Loucy (cell line): ENCODE results near the gene ABCB1.
A peak's percentile ranks its signal among the peaks of the same experiment; 100 is the strongest.

Experiments used
- H2AFZ ChIP-seq: fragments of 200-600 bp; sonication (generic); 2 replicates; pipeline ENCODE4 v1.6.0; 2016; ENCODE audit warnings: antibody characterized with exemption, mild to moderate bottlenecking, low read length, moderate library complexity
- H3F3A ChIP-seq: fragments of 200-600 bp; 2 replicates; pipeline ENCODE4 v1.6.0; 2016; ENCODE audit warnings: antibody characterized with exemption, low read depth, mild to moderate bottlenecking
- H3K27me3 ChIP-seq: fragments of 200-600 bp; sonication (generic); 2 replicates; pipeline ENCODE4 v1.6.1; 2014; ENCODE audit warnings: low read length, mild to moderate bottlenecking; ENCODE audit not compliant: insufficient read depth, poor library complexity, severe bottlenecking
- H3K36me3 ChIP-seq: fragments of 200-600 bp; sonication (generic); 2 replicates; pipeline ENCODE4 v1.6.1; 2016; ENCODE audit warnings: low read length; ENCODE audit not compliant: insufficient read depth
- H3K4me1 ChIP-seq: fragments of 200-600 bp; sonication (generic); 2 replicates; pipeline ENCODE4 v1.5.1; 2014; ENCODE audit warnings: low read length, mild to moderate bottlenecking; ENCODE audit not compliant: insufficient read depth, poor library complexity, severe bottlenecking
- H3K4me2 ChIP-seq: fragments of 200-600 bp; sonication (generic); 2 replicates; pipeline ENCODE4 v1.6.0; 2014; ENCODE audit warnings: antibody characterized with exemption, low read length, low read depth, mild to moderate bottlenecking; ENCODE audit not compliant: poor library complexity, severe bottlenecking
- H3K4me3 ChIP-seq: fragments of 200-600 bp; sonication (generic); 2 replicates; pipeline ENCODE4 v1.5.1; 2014; ENCODE audit warnings: low read length, mild to moderate bottlenecking, mixed read lengths; ENCODE audit not compliant: poor library complexity, severe bottlenecking
- H3K79me2 ChIP-seq: fragments of 200-600 bp; sonication (generic); 2 replicates; pipeline ENCODE4 v1.6.1; 2014; ENCODE audit warnings: low read length; ENCODE audit not compliant: insufficient read depth
- H3K9ac ChIP-seq: fragments of 200-600 bp; sonication (generic); 2 replicates; pipeline ENCODE4 v1.6.0; 2014; ENCODE audit warnings: mild to moderate bottlenecking, low read depth, low read length, moderate library complexity; ENCODE audit not compliant: poor library complexity, severe bottlenecking
- H3K9me2 ChIP-seq: fragments of 200-600 bp; sonication (generic); replicated peaks from 2 replicates; pipeline ENCODE4 v1.6.1; 2016; ENCODE audit warnings: low read depth, low read length, mixed read lengths
- H3K9me3 ChIP-seq: fragments of 200-600 bp; sonication (generic); 2 replicates; pipeline ENCODE4 v1.6.1; 2014; ENCODE audit warnings: mild to moderate bottlenecking, antibody characterized with exemption, low read length, low read depth; ENCODE audit not compliant: insufficient read depth
- H4K20me1 ChIP-seq: fragments of 200-600 bp; sonication (generic); 2 replicates; pipeline ENCODE4 v1.6.0; 2014; ENCODE audit warnings: antibody characterized with exemption, low read length, mild to moderate bottlenecking; ENCODE audit not compliant: insufficient read depth, poor library complexity, severe bottlenecking
- EZH2phosphoT487 ChIP-seq: fragments of 200-600 bp; IDR thresholded peaks from 2 replicates; pipeline ENCODE4 v1.6.1; 2018; ENCODE audit warnings: antibody characterized with exemption, mild to moderate bottlenecking, moderate library complexity, borderline replicate concordance
- TF ChIP-seq, protein P1 (sequence below): fragments of 200-600 bp; sonication (generic); conservative IDR thresholded peaks from 2 replicates; pipeline ENCODE4 v1.5.1; 2014; ENCODE audit warnings: mild to moderate bottlenecking, antibody characterized with exemption, low read length

The ABCB1 gene

GRCh38 chr7:87625101-87625500 is 24.4 kb upstream of the ABCB1 start:
- Histone ChIP-seq H3K4me1 (no peaks in the 10 kb centered on the region), H3K36me3 (no peaks in the 10 kb centered on the region), H3K9ac (no peak overlapping the region), H4K20me1 (no peaks in the 10 kb centered on the region), H3K9me3 (no peaks in the 10 kb centered on the region), H3K4me2 (no peak overlapping the region), H3K4me3 (no peak overlapping the region), H3F3A (no peaks in the 10 kb centered on the region), H3K9me2 (no peaks in the 10 kb centered on the region), H3K27me3 (no peaks in the 10 kb centered on the region), H3K79me2 (no peaks in the 10 kb centered on the region), H2AFZ (no peak overlapping the region; the same call in 1 of the 2 replicates)
- no peak for TF ChIP-seq EZH2phosphoT487
- TF ChIP-seq, protein P1, sequence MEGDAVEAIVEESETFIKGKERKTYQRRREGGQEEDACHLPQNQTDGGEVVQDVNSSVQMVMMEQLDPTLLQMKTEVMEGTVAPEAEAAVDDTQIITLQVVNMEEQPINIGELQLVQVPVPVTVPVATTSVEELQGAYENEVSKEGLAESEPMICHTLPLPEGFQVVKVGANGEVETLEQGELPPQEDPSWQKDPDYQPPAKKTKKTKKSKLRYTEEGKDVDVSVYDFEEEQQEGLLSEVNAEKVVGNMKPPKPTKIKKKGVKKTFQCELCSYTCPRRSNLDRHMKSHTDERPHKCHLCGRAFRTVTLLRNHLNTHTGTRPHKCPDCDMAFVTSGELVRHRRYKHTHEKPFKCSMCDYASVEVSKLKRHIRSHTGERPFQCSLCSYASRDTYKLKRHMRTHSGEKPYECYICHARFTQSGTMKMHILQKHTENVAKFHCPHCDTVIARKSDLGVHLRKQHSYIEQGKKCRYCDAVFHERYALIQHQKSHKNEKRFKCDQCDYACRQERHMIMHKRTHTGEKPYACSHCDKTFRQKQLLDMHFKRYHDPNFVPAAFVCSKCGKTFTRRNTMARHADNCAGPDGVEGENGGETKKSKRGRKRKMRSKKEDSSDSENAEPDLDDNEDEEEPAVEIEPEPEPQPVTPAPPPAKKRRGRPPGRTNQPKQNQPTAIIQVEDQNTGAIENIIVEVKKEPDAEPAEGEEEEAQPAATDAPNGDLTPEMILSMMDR = no peak

DNA sequence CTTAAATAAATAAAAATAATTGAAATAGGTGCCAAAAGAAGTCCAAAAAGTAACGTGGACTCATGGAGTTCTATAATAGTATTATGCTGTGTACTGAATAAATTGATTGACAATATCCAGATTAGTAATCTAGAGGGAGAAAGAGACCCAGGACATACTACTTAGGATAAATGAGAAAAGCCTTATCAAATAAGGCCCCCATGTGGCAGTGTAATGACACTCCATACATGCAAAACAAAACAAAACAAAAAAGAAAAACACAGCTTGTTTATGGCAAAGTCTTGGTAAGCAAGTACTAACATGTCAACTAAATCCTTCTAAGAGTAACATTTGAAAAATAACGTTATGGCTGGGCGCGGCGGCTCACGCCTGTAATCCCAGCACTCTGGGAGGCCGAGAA is 23.9 kb upstream of the ABCB1 start:
- Histone ChIP-seq H3K4me3 (no peak overlapping the region), H4K20me1 (no peaks in the 10 kb centered on the region), H3K9me3 (no peaks in the 10 kb centered on the region), H2AFZ (no peak overlapping the region), H3K36me3 (no peaks in the 10 kb centered on the region), H3K79me2 (no peaks in the 10 kb centered on the region), H3K9ac (no peak overlapping the region), H3F3A (no peaks in the 10 kb centered on the region), H3K4me2 (no peak overlapping the region), H3K27me3 (no peaks in the 10 kb centered on the region), H3K9me2 (no peaks in the 10 kb centered on the region), H3K4me1 (no peaks in the 10 kb centered on the region)
- TF ChIP-seq, protein P1 = peak; percentile 51
- no peak for TF ChIP-seq EZH2phosphoT487

GRCh38 chr7:87615197-87615596 is 14.5 kb upstream of the ABCB1 start:
- Histone ChIP-seq H3K9me3 (no peaks in the 10 kb centered on the region), H3K4me3 (no peak overlapping the region), H3K4me1 (no peaks in the 10 kb centered on the region), H3K4me2 (no peak overlapping the region), H3F3A (no peaks in the 10 kb centered on the region), H3K27me3 (no peaks in the 10 kb centered on the region), H3K9ac (no peak overlapping the region), H3K79me2 (no peaks in the 10 kb centered on the region), H3K36me3 (no peaks in the 10 kb centered on the region), H2AFZ (no peak overlapping the region), H3K9me2 (no peaks in the 10 kb centered on the region), H4K20me1 (no peaks in the 10 kb centered on the region)
- TF ChIP-seq, protein P1 = no peak
- no peak for TF ChIP-seq EZH2phosphoT487
